Uterus (tissue), 4 donors: ENCODE results near the gene ELP4. TPM values are rescaled to one million over a fixed set of nuclear protein-coding genes. Genes with fewer than 3 reads are reported as not detected.

ENCODE experiments used
- DNase-seq, 2 donors: peaks; one replicate each; pipeline ENCODE4 v3.0.0-alpha.2; 2019 to 2020
- H3K27ac ChIP-seq, 2 donors: fragments of 200-600 bp; sonication (generic); 1 replicate in 1 of 2; 2 replicates in 1 of 2; pipeline ENCODE4 v1.5.1; 2016 to 2018
- H3K27me3 ChIP-seq, 2 donors: fragments of 200-600 bp; sonication (generic); one replicate each; pipeline ENCODE4 v1.5.1; 2018 to 2019; ENCODE audit warnings: control low read depth in 1 of 2
- H3K36me3 ChIP-seq, 2 donors: fragments of 200-600 bp; sonication (generic); one replicate each; pipeline ENCODE4 v1.5.1; 2019; ENCODE audit warnings: control low read depth in 1 of 2
- H3K4me1 ChIP-seq, 2 donors: fragments of 200-600 bp; sonication (generic); one replicate each; pipeline ENCODE4 v1.5.1; 2018 to 2019; ENCODE audit warnings: control low read depth in 1 of 2
- H3K4me3 ChIP-seq, 2 donors: fragments of 200-600 bp; sonication (generic); 1 replicate in 1 of 2; 2 replicates in 1 of 2; pipeline ENCODE4 v1.5.1; 2018 to 2019; ENCODE audit warnings: mild to moderate bottlenecking in 1 of 2
- H3K9me3 ChIP-seq, 2 donors: fragments of 200-600 bp; sonication (generic); one replicate each; pipeline ENCODE4 v1.5.1; 2019; ENCODE audit warnings: control low read depth in 1 of 2
- CTCF ChIP-seq, 4 experiments: fragments of 200-600 bp in 2 of 4; fragments of 450-650 bp in 2 of 4; sonication (generic) in 2 of 4; IDR thresholded peaks; one replicate each; pipeline ENCODE4 v1.5.1; 2016 to 2019; ENCODE audit warnings: antibody characterized with exemption in 4 of 4, mild to moderate bottlenecking in 2 of 4, moderate library complexity in 1 of 4
- POLR2A ChIP-seq, 2 donors: fragments of 450-650 bp; IDR thresholded peaks; one replicate each; pipeline ENCODE4 v1.6.1; 2016; ENCODE audit warnings: antibody characterized with exemption in 2 of 2, mild to moderate bottlenecking in 1 of 2, moderate library complexity in 1 of 2
- intact Hi-C: fragments of 100-400 bp; cut with DNase I; formaldehyde crosslinking; loops from one replicate; pipeline ENCODE4 v1.15.1; 2023; ENCODE audit warnings: low total_unique reads
- total RNA-seq, 4 donors: library from RNA; depleted of rRNA in 3 of 4; stranded (reverse); fragments of >200 nt in 3 of 4; gene quantifications; one replicate each; pipeline versions ENCODE4 v1.1.0 to v1.2.4, GENCODE V29; 2014 to 2023
- donor health status: DM: yes; HTN: yes; CAD: no.

ELP4 gene
- total RNA-seq, 4 donors from 2014 or later: 18.4 to 51.2 (median 21.2) TPM

- Histone ChIP-seq H3K27ac (no peak overlapping the region), H3K4me1 (no peaks in the 10 kb centered on the region)
- intact Hi-C loops: no loop called here
Observed at GRCh38 chr11:31479066-31479465, 30.5 kb upstream of the ELP4 start.

GRCh38 chr11:31480930-31481329 is 28.6 kb upstream of the ELP4 start:
- DNase-seq: no peak
- no peak for TF ChIP-seq CTCF (IDR thresholded peaks at IDR 0.05)
- TF ChIP-seq POLR2A (IDR thresholded peaks at IDR 0.05): no peak

More at GRCh38 chr11:31479066-31479465, 30.5 kb upstream of the ELP4 start:
- DNase-seq: no peak
- no peaks in the 10 kb centered on the region for H3K9me3 ChIP-seq
- H3K36me3 ChIP-seq: no peaks in the 10 kb centered on the region
- no peak overlapping the region for H3K4me3 ChIP-seq
- TF ChIP-seq POLR2A (IDR thresholded peaks at IDR 0.05) (no peak), CTCF (IDR thresholded peaks at IDR 0.05) (no peak)
- H3K27me3 ChIP-seq: no peaks in the 10 kb centered on the region

GRCh38 chr11:31484497-31484896 is 25.1 kb upstream of the ELP4 start:
- TF ChIP-seq POLR2A (IDR thresholded peaks at IDR 0.05) (no peak), CTCF (IDR thresholded peaks at IDR 0.05) (no peak)
- Histone ChIP-seq H3K9me3 (no peaks in the 10 kb centered on the region), H3K27me3 (no peaks in the 10 kb centered on the region), H3K27ac (no peak overlapping the region), H3K4me1 (no peaks in the 10 kb centered on the region), H3K4me3 (no peak overlapping the region), H3K36me3 (no peaks in the 10 kb centered on the region)
- no peak for DNase-seq
- intact Hi-C loops: no loop called here

More at GRCh38 chr11:31480930-31481329, 28.6 kb upstream of the ELP4 start:
- Histone ChIP-seq H3K4me1 (no peaks in the 10 kb centered on the region), H3K9me3 (no peaks in the 10 kb centered on the region), H3K36me3 (no peaks in the 10 kb centered on the region), H3K27me3 (no peaks in the 10 kb centered on the region), H3K27ac (no peak overlapping the region), H3K4me3 (no peak overlapping the region)
- intact Hi-C loops: no loop called here

GRCh38 chr11:31487848-31488247 is 21.7 kb upstream of the ELP4 start:
- Histone ChIP-seq H3K4me1 (no peaks in the 10 kb centered on the region), H3K4me3 (no peak overlapping the region), H3K27ac (no peak overlapping the region), H3K9me3 (no peaks in the 10 kb centered on the region), H3K36me3 (no peaks in the 10 kb centered on the region), H3K27me3 (no peaks in the 10 kb centered on the region)
- intact Hi-C loops: no loop called here
- DNase-seq: no peak
- TF ChIP-seq POLR2A (IDR thresholded peaks at IDR 0.05) (no peak), CTCF (IDR thresholded peaks at IDR 0.05) (no peak)

- H3K27ac ChIP-seq: no peak overlapping the region
- no peaks in the 10 kb centered on the region for H3K36me3 ChIP-seq
- no peak for DNase-seq
- H3K4me3 ChIP-seq: no peak overlapping the region
- H3K9me3 ChIP-seq: no peaks in the 10 kb centered on the region
- H3K27me3 ChIP-seq: no peaks in the 10 kb centered on the region
- intact Hi-C loops: no loop called here
- TF ChIP-seq CTCF (IDR thresholded peaks at IDR 0.05) (no peak), POLR2A (IDR thresholded peaks at IDR 0.05) (no peak)
- no peaks in the 10 kb centered on the region for H3K4me1 ChIP-seq
Observed at GRCh38 chr11:31492320-31492913, 17.1 kb upstream of the ELP4 start.
